Kasumi-1 (cell line): ENCODE results near the gene CUX1.
"Not testable (repeated sequence)": the region's sequence is repeated elsewhere in the genome, so short reads cannot be mapped to it uniquely, and the experiment has no call there.

Experiments
- DNase-seq, 2 experiments: peaks; one replicate each; lab custom pipeline; 2025; lab: John Stamatoyannopoulos, UW

Gene CUX1

DNA sequence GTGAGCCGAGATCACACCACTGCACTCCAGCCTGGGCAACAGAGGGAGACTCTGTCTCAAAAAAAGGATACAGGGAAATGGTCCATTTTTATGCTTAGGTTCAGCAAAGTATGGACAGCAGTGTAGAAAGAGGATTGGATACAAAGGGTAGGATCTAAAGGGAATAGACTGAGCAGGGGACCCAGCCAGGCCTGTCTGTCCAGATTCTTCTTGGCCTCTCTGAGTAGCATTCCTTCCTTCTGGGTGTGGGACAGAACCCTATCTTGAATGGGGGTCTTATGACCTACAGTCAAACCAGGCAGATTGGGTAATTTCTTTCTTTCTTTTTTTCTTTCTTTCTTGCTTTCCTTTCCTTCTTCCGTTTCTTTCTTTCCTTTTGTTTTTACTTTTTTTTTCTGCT lies 494.9 kb downstream of the CUX1 start:
- DNase-seq = no peak

- DNase-seq = no peak
Measured at GRCh38 chr7:102313997-102314780, 496.8 kb downstream of the CUX1 start.

GRCh38 chr7:102317231-102318059 lies 500.0 kb downstream of the CUX1 start:
- DNase-seq = no peak

DNA sequence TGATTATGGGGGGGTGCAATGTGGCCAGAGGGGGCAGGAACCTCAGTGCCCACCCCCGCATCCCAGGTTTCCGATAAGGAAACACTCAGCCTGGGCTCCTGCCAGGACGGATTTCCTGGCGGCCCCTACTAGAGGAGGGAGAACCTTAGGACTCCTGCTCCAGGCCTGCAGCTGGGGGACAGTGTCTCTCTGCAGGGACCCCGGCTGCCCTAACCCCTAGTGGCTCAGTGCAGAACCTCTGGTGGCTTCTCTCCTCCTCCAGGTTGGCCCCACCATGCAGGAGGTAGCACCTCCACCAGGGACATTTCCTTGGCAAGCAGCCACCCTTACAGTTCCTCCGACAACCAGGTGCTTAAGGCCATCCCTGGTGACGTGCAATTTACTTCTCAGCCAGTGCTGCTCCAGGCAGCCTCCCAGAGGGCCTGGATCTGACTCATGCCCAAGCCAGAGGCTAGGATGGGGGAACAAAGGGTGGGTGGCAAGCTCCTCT lies 501.1 kb downstream of the CUX1 start:
- no peak for DNase-seq

GRCh38 chr7:102319671-102320070 lies 502.2 kb downstream of the CUX1 start:
- DNase-seq = no peak

- no peak for DNase-seq
Measured at GRCh38 chr7:102320181-102320580, 502.8 kb downstream of the CUX1 start.

DNA sequence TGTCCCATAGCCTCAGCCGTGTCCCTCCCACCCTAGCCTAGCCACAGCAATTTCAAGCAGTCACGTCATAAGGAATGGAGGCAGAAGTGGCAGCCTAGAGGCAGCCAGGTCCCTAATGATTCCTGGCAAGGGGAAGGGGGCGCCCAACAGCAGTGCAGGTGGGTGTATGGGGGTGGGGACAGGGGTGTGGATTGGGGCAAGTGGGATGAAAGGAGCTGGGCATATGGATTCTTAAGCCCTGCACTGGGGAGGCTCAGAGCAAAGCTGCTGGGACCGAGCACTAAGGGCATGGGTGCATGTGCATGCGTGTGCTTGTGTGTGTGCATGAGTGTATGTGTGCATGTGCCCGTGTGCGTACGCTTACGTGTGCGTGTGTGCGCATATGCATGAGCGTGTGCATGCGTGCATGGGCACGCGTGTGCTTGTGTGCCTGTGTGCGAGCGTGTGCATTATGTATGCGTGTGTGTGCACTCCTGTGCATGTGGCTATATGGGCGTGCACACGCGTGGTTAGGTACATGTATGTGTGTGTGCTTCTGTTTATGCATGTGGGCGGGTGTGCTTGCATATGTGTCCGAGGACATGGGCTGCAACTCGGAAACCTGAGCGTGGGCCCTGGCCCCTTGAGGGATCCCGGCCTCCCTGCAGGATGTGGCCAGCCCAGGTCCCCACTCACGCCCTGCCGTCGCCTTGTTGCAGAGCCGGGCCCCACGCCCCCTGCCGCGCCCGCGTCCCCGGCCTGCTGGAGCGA lies 503.4 kb downstream of the CUX1 start:
- no peak for DNase-seq

DNA sequence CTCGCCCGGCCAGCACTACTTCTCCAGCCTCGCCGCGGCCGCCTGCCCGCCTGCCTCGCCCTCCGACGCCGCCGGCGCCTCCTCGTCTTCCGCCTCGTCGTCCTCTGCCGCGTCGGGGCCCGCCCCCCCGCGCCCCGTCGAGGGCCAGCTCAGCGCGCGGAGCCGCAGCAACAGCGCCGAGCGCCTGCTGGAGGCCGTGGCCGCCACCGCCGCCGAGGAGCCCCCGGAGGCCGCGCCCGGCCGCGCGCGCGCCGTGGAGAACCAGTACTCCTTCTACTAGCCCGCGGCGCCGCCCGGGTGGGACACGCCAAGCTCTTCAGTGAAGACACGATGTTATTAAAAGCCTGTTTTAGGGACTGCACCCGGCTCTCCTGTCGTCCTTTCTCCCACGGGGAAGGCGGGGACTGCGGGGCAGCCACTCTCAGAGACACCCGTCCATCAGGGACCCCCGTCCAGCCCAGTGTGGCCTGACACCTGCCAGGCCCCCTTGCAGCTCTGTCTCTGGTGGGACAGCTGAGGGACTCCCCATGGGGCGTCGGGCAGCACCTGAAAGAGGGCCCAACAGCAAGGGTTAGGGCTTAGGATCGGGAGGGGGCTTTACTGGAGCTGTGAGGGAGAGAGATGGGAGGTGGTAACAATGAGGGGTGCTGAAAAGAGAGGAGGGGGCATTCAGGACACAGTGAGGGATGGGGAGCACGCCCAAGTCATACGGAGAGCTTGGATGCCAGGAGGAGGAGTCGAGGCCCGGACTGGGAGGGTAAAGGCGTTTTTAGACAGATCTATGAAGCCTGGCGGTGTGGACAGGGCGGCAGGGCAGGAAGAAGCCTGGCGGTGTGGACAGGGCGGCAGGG lies 504.1 kb downstream of the CUX1 start:
- no peak for DNase-seq

DNA sequence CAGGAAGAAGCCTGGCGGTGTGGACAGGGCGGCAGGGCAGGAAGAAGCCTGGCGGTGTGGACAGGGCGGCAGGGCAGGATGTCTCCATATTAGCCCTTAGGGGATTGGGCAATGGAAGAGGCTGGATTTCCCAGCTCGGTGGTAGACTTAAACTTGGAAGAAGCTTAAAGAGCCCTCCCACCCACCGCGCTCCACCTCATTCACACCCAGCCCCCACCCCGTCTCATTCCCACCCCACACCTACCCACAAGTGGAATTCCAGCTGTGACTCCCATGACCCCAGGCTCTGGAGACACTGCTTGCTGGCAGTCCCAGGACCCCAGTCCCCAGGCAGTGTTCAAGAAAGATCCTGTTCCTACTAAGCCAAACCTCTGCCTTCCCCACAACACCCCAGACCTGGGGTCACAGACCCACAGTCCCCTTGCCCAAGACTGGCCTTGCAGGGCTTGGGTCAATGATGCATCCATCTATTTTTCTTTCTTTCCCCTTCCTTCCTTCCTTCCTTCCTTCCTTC lies 504.8 kb downstream of the CUX1 start:
- no peak for DNase-seq

- no peak for DNase-seq
Measured at GRCh38 chr7:102323914-102324195, 506.4 kb downstream of the CUX1 start.

GRCh38 chr7:102325106-102325505 lies 507.7 kb downstream of the CUX1 start:
- DNase-seq = not testable (repeated sequence)

DNA sequence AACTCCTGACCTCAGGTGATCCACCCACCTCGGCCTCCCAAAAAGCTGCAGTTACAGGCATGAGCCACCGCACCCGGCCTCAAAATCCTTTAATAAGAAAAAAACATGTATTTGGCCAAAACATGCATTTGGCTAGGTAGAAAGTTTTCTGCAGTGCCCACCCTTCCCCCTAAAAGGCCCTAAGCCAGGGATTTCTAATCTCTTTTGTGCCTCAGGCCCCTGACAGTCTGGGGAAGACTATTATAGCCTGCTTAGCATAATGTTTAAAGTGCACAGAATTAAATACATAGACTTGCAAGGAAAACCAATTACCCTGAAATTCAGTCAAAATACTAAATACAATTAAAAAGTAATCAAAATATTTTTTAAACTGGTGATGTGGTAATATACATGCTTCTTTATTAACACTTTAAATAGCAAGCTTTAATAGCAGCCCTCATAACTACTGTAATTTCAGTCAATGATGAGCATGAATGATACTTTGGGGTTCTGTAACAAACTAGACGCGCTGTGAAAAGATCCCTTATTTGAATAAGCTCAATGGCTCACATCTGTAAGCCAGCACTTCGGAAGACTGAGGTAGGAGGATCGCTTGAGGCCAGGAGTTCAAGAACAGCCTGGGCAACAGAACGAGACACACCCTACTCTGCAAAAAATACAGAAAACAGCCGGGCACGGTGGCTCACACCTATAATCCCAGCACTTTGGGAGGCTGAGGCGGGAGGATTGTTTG lies 508.9 kb downstream of the CUX1 start:
- no peak for DNase-seq

DNA sequence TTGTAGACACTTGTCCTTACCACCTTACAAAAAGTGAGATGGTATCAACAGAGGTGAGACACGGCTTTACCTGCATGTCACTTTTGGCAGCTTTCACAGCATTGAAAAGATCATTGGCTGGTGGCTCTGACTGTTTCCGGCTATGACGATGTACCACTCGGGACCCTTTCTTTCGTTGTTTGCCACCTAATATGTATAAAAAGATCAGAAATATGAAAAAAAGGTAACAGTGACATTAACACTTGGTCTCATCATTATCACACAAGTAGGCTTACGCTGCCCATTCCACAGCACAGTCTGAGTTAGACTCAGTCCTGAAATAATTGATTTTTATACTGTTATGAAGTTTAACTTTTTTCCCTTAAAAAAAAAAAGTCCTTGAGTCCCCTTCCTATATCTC lies 509.8 kb downstream of the CUX1 start:
- not testable (repeated sequence) for DNase-seq

DNA sequence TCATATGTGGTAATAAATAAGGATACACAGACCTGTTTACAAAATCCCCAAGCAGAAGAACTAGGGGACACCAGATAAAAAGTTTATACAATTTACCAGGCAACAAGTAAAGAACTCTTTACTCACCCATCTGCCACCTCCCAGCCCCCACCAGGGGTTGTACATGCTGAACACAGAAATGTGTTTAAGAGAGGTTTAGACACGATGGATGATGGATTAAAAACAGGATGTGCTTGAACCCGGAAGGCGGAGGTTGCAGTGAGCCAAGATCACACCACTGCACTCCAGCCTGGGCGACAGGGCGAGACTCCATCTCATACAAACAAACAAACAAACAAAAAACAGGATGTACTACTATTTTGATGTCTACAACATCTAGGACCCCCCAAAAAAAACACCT lies 511.4 kb downstream of the CUX1 start:
- not testable (repeated sequence) for DNase-seq

- not testable (repeated sequence) for DNase-seq
Measured at GRCh38 chr7:102329366-102329765, 511.9 kb downstream of the CUX1 start.

DNA sequence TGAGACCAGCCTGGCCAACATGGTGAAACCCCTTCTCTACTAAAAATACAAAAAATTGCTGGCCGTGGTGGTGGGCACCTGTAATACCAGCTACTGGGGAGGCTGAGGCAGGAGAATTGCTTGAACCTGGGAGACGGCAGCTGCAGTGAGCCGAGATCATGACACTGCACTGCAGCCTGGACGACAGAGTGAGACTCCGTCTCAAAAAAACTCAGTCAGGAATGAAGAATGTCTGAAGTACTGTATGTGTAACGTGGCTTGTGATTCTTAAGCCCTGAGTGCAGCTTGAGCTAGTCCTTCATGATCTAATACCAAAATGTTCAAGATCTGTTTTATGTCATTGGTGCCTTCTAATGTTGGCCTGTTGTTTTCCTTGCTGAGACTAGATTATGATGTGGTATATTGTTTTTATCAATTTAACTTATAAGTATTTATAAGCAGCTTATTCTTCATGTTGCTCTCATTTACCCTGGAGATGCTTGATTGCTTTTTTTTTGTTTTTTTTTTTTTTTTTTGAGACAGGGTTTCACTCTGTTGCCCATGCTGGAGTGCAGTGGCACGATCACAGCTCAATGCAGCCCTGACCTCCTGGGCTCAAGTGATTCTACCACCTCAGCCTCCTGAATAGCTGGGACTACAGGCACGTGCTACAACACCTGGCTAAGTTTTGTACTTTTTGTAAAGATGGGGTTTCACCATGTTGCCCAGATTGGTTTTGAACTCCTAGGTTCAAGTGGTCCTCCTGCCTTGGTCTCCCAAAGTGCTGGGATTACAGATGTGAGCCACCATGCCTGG lies 513.4 kb downstream of the CUX1 start:
- DNase-seq = not testable (repeated sequence)
